ENCODE results near the gene AAR2. TPM values are rescaled to one million over a fixed set of nuclear protein-coding genes. Genes with fewer than 3 reads are reported as not detected.

Gene AAR2
- 10 to 100 TPM; 16.3 to 19.4 TPM for total RNA-seq

DNA sequence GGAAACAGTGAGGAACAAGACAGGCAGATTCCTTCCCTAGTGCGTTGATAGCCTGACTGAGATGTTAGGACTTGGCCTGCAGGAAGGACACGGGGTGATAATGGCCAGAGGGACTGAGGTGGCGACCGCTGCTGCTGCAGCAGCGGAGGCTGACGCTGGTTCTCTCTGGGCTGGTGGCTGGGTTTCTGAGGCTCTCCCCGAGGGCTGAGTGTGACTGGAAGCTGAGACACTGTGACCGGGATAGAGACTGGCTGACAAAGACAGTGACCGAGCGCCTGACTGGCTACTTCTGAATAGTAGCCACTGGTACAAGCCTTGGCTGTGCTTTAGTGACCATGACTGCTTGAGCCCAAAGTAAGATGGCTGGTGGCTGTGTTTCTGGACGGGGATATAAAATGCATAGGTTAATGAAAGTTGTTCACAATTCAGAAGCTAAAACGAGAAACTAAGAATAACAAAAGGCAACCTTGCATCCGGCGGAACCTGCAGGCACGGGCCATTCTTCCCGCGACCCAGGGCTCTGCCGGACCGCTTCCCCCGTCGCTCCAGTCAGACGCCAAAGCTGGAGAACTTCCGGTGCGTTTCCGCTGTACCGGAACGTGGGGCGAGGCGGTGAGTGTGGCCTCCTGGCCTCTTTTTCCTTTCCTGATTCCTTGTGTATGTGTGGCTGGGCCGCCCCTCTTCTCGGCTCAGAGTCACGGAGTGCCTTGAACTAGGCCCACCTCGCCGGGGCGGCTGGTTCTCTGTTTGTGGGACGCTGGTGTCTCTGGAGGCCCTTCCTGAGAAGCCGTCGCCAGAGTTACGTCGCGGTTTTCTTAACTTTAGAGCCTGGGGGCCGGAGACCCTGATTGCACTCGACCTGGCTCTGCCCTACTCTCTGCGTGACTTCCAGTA is at the start of gene AAR2:
AAR2 (plus strand) TSS at position 587 of the 894 bp plus-strand sequence. CDS start 3,391 bp downstream, outside the sequence.
- ATAC-seq (peak; percentile 94), DNase-seq (peak; percentile 81 to 82 (median 82))
- intact Hi-C loops (cut with DNase I), result no loop called here
- Histone ChIP-seq H3K36me3 (replicated peaks in 1 of 2; ENCODE audit: insufficient read depth in 1 of 2, low read depth in 2 of 2) (peaks cover 0 to 3% of the 10 kb centered on the region in 2 donors), H3K27ac (peak within 1 kb of the TSS; percentile 47 to 78 (median 61)), H3K27me3 (no peaks in the 10 kb centered on the region), H3K4me3 (peak within 1 kb of the TSS; percentile 44 to 93), H3K4me1 (peaks cover 27% of the 10 kb centered on the region), H3K9me3 (no peaks in the 10 kb centered on the region)
- WGBS, 2 donors, result 11 to 13% methylated on average over 41 to 44 of the region's 44 CpGs
- TF ChIP-seq CTCF (IDR thresholded peaks at IDR 0.05), result no peak
- peak; percentile 6 to 78 (median 65) for TF ChIP-seq POLR2A (IDR thresholded peaks at IDR 0.05)

- intact Hi-C loops (cut with DNase I), result no loop called here
- peaks cover 0 to under 1% of the 10 kb centered on the region in 2 donors for H3K36me3 ChIP-seq (replicated peaks in 1 of 2; ENCODE audit: insufficient read depth in 1 of 2, low read depth in 2 of 2)
These were observed 42.1 kb upstream of the AAR2 start for GRCh38 chr20:36193977-36194712.

DNA sequence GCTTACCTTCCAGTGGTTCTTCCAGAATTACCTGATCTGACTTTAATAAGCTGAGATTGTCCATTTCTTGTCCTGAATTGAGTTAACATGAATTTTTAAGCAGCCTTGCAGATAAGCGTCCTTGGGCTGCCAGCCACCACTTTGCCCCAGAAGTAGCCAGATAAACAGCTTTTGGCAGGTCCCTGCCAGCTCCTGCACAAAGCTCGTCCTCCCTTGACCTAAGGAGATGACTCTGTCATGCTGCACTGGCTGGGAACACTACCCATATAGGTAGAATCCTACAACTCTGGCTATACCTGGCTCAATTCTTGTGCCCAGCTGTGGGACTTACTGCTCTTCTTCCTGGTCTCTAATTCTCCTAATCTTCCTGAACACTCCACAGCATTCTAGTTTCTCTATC is 39.6 kb upstream of the AAR2 start:
- Histone ChIP-seq H3K9me3 (no peaks in the 10 kb centered on the region), H3K27me3 (no peaks in the 10 kb centered on the region), H3K4me1 (no peaks in the 10 kb centered on the region), H3K27ac (no peak overlapping the region), H3K36me3 (replicated peaks in 1 of 2; ENCODE audit: insufficient read depth in 1 of 2, low read depth in 2 of 2) (no peaks in the 10 kb centered on the region), H3K4me3 (no peak overlapping the region)
- no peak for TF ChIP-seq POLR2A (IDR thresholded peaks at IDR 0.05)
- no peak for TF ChIP-seq CTCF (IDR thresholded peaks at IDR 0.05)
- WGBS, 2 donors, result 29 to 34% methylated on average over 2 of the region's 2 CpGs
- ATAC-seq, result no peak
- intact Hi-C loops (cut with DNase I), result no loop called here
- no peak for DNase-seq

More at GRCh38 chr20:36193977-36194712, 42.1 kb upstream of the AAR2 start:
- 92 to 95% methylated on average over 10 of the region's 10 CpGs for WGBS, 2 donors
- TF ChIP-seq POLR2A (IDR thresholded peaks at IDR 0.05) (no peak), CTCF (IDR thresholded peaks at IDR 0.05) (no peak)
- DNase-seq, result no peak
- Histone ChIP-seq H3K27ac (no peak overlapping the region), H3K9me3 (no peaks in the 10 kb centered on the region), H3K27me3 (no peaks in the 10 kb centered on the region), H3K4me3 (no peak overlapping the region), H3K4me1 (no peaks in the 10 kb centered on the region)
- no peak for ATAC-seq

DNA sequence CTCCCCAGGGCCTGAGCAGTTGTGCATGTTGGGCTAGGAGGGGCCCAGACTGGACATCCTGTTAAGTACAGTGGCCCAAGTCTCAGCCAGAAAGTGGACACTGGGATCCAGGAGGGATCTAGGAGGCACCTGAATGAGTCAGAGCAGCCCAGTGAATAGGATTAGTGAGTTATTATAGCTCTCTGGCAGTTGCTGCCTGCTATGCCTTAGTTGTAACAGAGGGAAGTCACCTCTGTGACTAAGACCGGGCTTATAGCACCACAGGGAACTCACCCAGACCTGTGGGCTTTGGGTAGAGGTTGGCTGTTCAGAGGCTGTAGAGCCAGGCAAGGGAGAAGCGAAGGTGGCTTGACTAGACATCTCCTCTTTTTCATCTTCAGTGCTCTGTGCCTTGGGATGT is 39.0 kb upstream of the AAR2 start:
- Histone ChIP-seq H3K36me3 (replicated peaks in 1 of 2; ENCODE audit: insufficient read depth in 1 of 2, low read depth in 2 of 2) (no peaks in the 10 kb centered on the region), H3K27ac (no peak overlapping the region), H3K9me3 (no peaks in the 10 kb centered on the region), H3K27me3 (no peaks in the 10 kb centered on the region), H3K4me1 (no peaks in the 10 kb centered on the region), H3K4me3 (no peak overlapping the region)
- 94% methylated on average over 2 of the region's 2 CpGs; no CpG with 5 or more reads in 1 of the 2 donors for WGBS, 2 donors
- intact Hi-C loops (cut with DNase I), result no loop called here
- ATAC-seq (no peak), DNase-seq (no peak)
- TF ChIP-seq POLR2A (IDR thresholded peaks at IDR 0.05), result no peak
- no peak for TF ChIP-seq CTCF (IDR thresholded peaks at IDR 0.05)

Data from body of pancreas (tissue), 4 donors.